GM12878 (cell line): ENCODE measurements around the gene FAM118B. TPM values are rescaled to one million over a fixed set of nuclear protein-coding genes. Genes with fewer than 3 reads are reported as not detected.

Experiments used
- ATAC-seq: fragments of 200-7000 bp; cut with Tn5 transposase; 3 replicates; pipeline ENCODE4 v1.9.1; 2020; ENCODE audit warnings: mild to moderate bottlenecking, moderate library complexity
- BruUV-seq: library from RNA; stranded (reverse); fragments of 400-500 nt; replicated peaks from 2 replicates; lab custom pipeline; 2021; lab: Mats Ljungman, UMichigan
- CTCF ChIA-PET: fragments of 300-600 bp; sonication (Branson Sonifier 250); formaldehyde crosslinking; extraction: SDS; loops from one replicate; lab custom pipeline; 2021; ENCODE audit warnings: inconsistent platforms; lab: Yijun Ruan, JAX
- POLR2A ChIA-PET: fragments of 350-600 bp; formaldehyde crosslinking; extraction: SDS; loops from one replicate; lab custom pipeline; 2021; ENCODE audit warnings: inconsistent platforms; lab: Charles Lee
- RAD21 ChIA-PET: fragments of 300-600 bp; sonication (Branson Sonifier 250); formaldehyde crosslinking; loops from one replicate; lab custom pipeline; 2023; ENCODE audit warnings: antibody characterized with exemption; ENCODE audit not compliant: unreplicated experiment; lab: Charles Lee
- SMC1A ChIA-PET: fragments of 300-600 bp; sonication (Branson Sonifier 250); formaldehyde crosslinking; loops from one replicate; lab custom pipeline; 2023; ENCODE audit not compliant: unreplicated experiment, uncharacterized antibody; lab: Charles Lee
- DNase-seq: peaks from one replicate; pipeline ENCODE4 v3.0.0-alpha.2; 2011; ENCODE audit warnings: low read depth, low spot score
- FAIRE-seq: peaks from 3 replicates; lab custom pipeline; 2011; peaks lifted over from hg19 to GRCh38; lab: Jason Lieb, UNC
- H2AFZ ChIP-seq: 2 replicates; pipeline ENCODE4 v1.6.0; 2011; ENCODE audit warnings: low read depth, low read length, control low read depth; ENCODE audit not compliant: control insufficient read depth
- H3K27ac ChIP-seq: 2 replicates; pipeline ENCODE4 v1.5.1; 2011; ENCODE audit warnings: control low read depth; ENCODE audit not compliant: control insufficient read depth, insufficient read depth
- H3K27me3 ChIP-seq, 2 experiments: replicated peaks in 1 of 2; 2 replicates each; pipeline versions ENCODE4 v1.6.0 to v1.6.1; 2011; ENCODE audit warnings: low read length in 1 of 2; ENCODE audit not compliant: control insufficient read depth in 2 of 2, insufficient read depth in 2 of 2
- H3K36me3 ChIP-seq, 2 experiments: 2 replicates each; pipeline ENCODE4 v1.5.1; 2011; ENCODE audit warnings: low read length in 1 of 2; ENCODE audit not compliant: control insufficient read depth in 2 of 2, insufficient read depth in 2 of 2
- H3K4me1 ChIP-seq: 2 replicates; pipeline ENCODE4 v1.6.1; 2011; ENCODE audit warnings: mild to moderate bottlenecking, low read length, moderate library complexity, mixed read lengths; ENCODE audit not compliant: control insufficient read depth, insufficient read depth
- H3K4me2 ChIP-seq: 2 replicates; pipeline ENCODE4 v1.6.0; 2011; ENCODE audit warnings: control low read depth; ENCODE audit not compliant: control insufficient read depth, insufficient read depth
- H3K4me3 ChIP-seq: fragments of 200-600 bp; sonication (generic); 2 replicates; pipeline ENCODE4 v1.5.1; 2016
- H3K79me2 ChIP-seq: 2 replicates; pipeline ENCODE4 v1.6.0; 2011; ENCODE audit warnings: low read length; ENCODE audit not compliant: control insufficient read depth, insufficient read depth
- H3K9ac ChIP-seq: 2 replicates; pipeline ENCODE4 v1.8.0; 2011; ENCODE audit warnings: low read length, control low read depth, mixed read lengths; ENCODE audit not compliant: control insufficient read depth, insufficient read depth
- H3K9me3 ChIP-seq: replicated peaks from 3 replicates; pipeline ENCODE4 v1.5.1; 2011; ENCODE audit warnings: mild to moderate bottlenecking, low read length; ENCODE audit not compliant: control insufficient read depth, insufficient read depth
- H4K20me1 ChIP-seq: 2 replicates; pipeline ENCODE4 v1.6.0; 2011; ENCODE audit not compliant: control insufficient read depth, insufficient read depth
- ATF3 ChIP-seq: IDR thresholded peaks from 2 replicates; pipeline ENCODE4 v1.6.1; 2011; ENCODE audit warnings: low read depth, mild to moderate bottlenecking, low read length, moderate library complexity, borderline replicate concordance; ENCODE audit errors: extremely low read depth
- ATF7 ChIP-seq: fragments of 450-650 bp; IDR thresholded peaks from 2 replicates; pipeline ENCODE4 v1.6.1; 2016; ENCODE audit warnings: low read depth, mild to moderate bottlenecking
- CHD2 ChIP-seq: IDR thresholded peaks from 2 replicates; pipeline ENCODE4 v1.6.1; 2011; ENCODE audit warnings: low read depth, low read length, improper control_type of control experiment, borderline replicate concordance
- DPF2 ChIP-seq: fragments of 450-650 bp; IDR thresholded peaks from 2 replicates; pipeline ENCODE4 v1.6.1; 2017; ENCODE audit warnings: mild to moderate bottlenecking
- GATAD2B ChIP-seq: fragments of 450-650 bp; conservative IDR thresholded peaks from 2 replicates; pipeline ENCODE4 v1.6.1; 2017; ENCODE audit warnings: low read depth, mild to moderate bottlenecking, moderate library complexity
- JUND ChIP-seq: IDR thresholded peaks from 2 replicates; pipeline ENCODE4 v1.6.1; 2012; ENCODE audit warnings: low read depth, mild to moderate bottlenecking, low read length, improper control_type of control experiment, moderate library complexity
- KLF5 ChIP-seq: fragments of 450-650 bp; IDR thresholded peaks from 2 replicates; pipeline ENCODE4 v1.6.1; 2014; ENCODE audit warnings: mild to moderate bottlenecking; ENCODE audit not compliant: partially characterized antibody
- MEF2B ChIP-seq: fragments of 450-650 bp; IDR thresholded peaks from 2 replicates; pipeline ENCODE4 v1.6.1; 2018; ENCODE audit warnings: mild to moderate bottlenecking, moderate library complexity; ENCODE audit not compliant: partially characterized antibody, poor library complexity, severe bottlenecking
- NBN ChIP-seq: fragments of 450-650 bp; IDR thresholded peaks from 2 replicates; pipeline ENCODE4 v1.6.1; 2016
- NRF1 ChIP-seq: conservative IDR thresholded peaks from 2 replicates; pipeline ENCODE4 v1.6.1; 2011; ENCODE audit warnings: mild to moderate bottlenecking, low read depth, low read length, improper control_type of control experiment
- SMARCA5 ChIP-seq: fragments of 450-650 bp; IDR thresholded peaks from 2 replicates; pipeline ENCODE4 v1.6.1; 2017; ENCODE audit warnings: mild to moderate bottlenecking
- SPI1 ChIP-seq: IDR thresholded peaks from 2 replicates; pipeline ENCODE4 v1.6.1; 2011; ENCODE audit warnings: low read depth, mild to moderate bottlenecking, low read length, moderate library complexity, borderline replicate concordance; ENCODE audit not compliant: insufficient read depth
- STAT1 ChIP-seq: fragments of 450-650 bp; conservative IDR thresholded peaks from 2 replicates; pipeline ENCODE4 v1.6.1; 2014; ENCODE audit warnings: antibody characterized with exemption, mild to moderate bottlenecking
- SUPT20H ChIP-seq: IDR thresholded peaks from 2 replicates; pipeline ENCODE4 v1.6.1; 2011; ENCODE audit warnings: low read depth, mild to moderate bottlenecking, low read length, moderate library complexity, borderline replicate concordance; ENCODE audit not compliant: control insufficient read depth
- YY1 ChIP-seq: IDR thresholded peaks from 2 replicates; pipeline ENCODE4 v1.6.1; 2011; ENCODE audit warnings: low read depth, mild to moderate bottlenecking, low read length
- ZZZ3 ChIP-seq: IDR thresholded peaks from 2 replicates; pipeline ENCODE4 v1.6.1; 2011; ENCODE audit warnings: low read depth; ENCODE audit not compliant: control insufficient read depth, insufficient read length
- WGBS: methylation state at CpG from one replicate; pipeline ENCODE4 v1.1.6; 2016; ENCODE audit warnings: low lambda C conversion rate; ENCODE audit not compliant: insufficient replicate concordance, insufficient coverage; ENCODE audit errors: missing lambda C conversion rate; 5-methylcytosine and 5-hydroxymethylcytosine counted together
- in situ Hi-C: fragments of 300-500 bp; cut with MboI; formaldehyde crosslinking; loops from 9 replicates; pipeline ENCODE4 v1.14.3; 2018; ENCODE audit warnings: mixed read lengths
- intact Hi-C: fragments of 100-400 bp; cut with micrococcal nuclease; formaldehyde crosslinking; loops from one replicate; pipeline ENCODE4 v1.14.2; 2022; ENCODE audit not compliant: unreplicated experiment
- polyA plus RNA-seq, 11 experiments: library from polyadenylated mRNA; depleted of rRNA in 4 of 11; unstranded in 6 of 11; stranded (reverse) in 5 of 11; fragments of >200 nt; fragmentation: Nextera tagmentation in 4 of 11; fragmentation: Illumina TruSeq in 1 of 11; extraction: Ambion mirVana in 4 of 11; extraction: Trizol in 1 of 11; gene quantifications; 1 replicate in 1 of 11; 2 replicates in 10 of 11; pipeline versions ENCODE4 v1.2.1 to v1.2.3, GENCODE V29; 2011 to 2016; ENCODE audit warnings: inconsistent platforms in 2 of 11, missing spikeins in 2 of 11, low read depth in 1 of 11
- total RNA-seq, 4 experiments: library from RNA; depleted of rRNA in 3 of 4; stranded (reverse); fragments of >200 nt in 3 of 4; fragmentation: Illumina TruSeq in 1 of 4; extraction: Trizol in 1 of 4; gene quantifications; 2 replicates each; pipeline versions ENCODE4 v1.2.1 to v1.2.3, GENCODE V29; 2013 to 2021

Gene FAM118B
- total and polyA plus RNA-seq, 10 of the 15 experiments (the other 5 are each of a cell fraction or from before 2014, with no cell fraction given) = 12.8 to 29.7 (median 16.5) TPM

DNA sequence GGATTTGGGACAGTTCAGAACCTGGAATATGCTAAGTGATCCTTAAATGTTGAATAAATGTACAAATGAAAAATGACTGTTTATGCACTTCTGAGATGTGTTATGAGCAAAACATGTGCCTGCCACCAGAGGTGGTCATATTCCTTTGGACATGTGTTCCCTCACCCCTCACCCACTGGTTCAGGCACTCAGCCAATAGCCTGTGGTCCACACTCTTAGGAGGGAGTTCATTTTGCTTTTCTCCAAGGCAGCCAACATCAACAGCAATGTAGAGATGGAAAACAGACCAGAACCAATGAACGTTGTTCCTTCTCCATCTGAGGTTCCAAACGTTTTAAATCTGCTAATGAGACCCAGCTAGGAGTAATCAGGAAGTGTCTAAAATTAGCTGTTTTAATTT is 44.1 kb upstream of the FAM118B start:
- Histone ChIP-seq H3K36me3 (no peaks in the 10 kb centered on the region), H3K4me2 (no peak overlapping the region), H2AFZ (no peak overlapping the region), H3K4me3 (no peak overlapping the region), H3K9ac (no peak overlapping the region), H3K27me3 (no peaks in the 10 kb centered on the region), H4K20me1 (no peaks in the 10 kb centered on the region), H3K4me1 (no peaks in the 10 kb centered on the region), H3K79me2 (no peaks in the 10 kb centered on the region), H3K9me3 (no peaks in the 10 kb centered on the region), H3K27ac (no peak overlapping the region)
- no peak for ATAC-seq
- no peak for FAIRE-seq
- RAD21 ChIA-PET = no interaction called here
- no peak for TF ChIP-seq SMARCA5
- no peak for TF ChIP-seq KLF5
- no peak for TF ChIP-seq SUPT20H
- no peak for TF ChIP-seq ZZZ3
- TF ChIP-seq GATAD2B = no peak
- no peak for TF ChIP-seq NRF1
- no peak for TF ChIP-seq NBN
- TF ChIP-seq DPF2 = no peak
- TF ChIP-seq ATF3 = no peak
- no peak for TF ChIP-seq CHD2
- no peak for TF ChIP-seq MEF2B
- no peak for TF ChIP-seq STAT1
- no peak for TF ChIP-seq JUND
- TF ChIP-seq SPI1 = no peak
- no peak for TF ChIP-seq ATF7
- no peak for TF ChIP-seq YY1
- DNase-seq = no peak
- SMC1A ChIA-PET = interaction anchor here (1.2 kb wide), 1 partner anchor 240 kb away, joined by 3 read pairs; no protein-coding TSS in a partner anchor
- in situ Hi-C loops (no loop called here), intact Hi-C loops (no loop called here)
- BruUV-seq = no TSS peak
- CTCF ChIA-PET = no interaction called here
- 2% methylated on average over 2 of the region's 2 CpGs for WGBS
- POLR2A ChIA-PET = no interaction called here
